Measurements from ENCODE around the gene TTBK2. TPM values are rescaled to one million over a fixed set of nuclear protein-coding genes. Genes with fewer than 3 reads are reported as not detected.

TTBK2 gene
- polyA plus RNA-seq, 1 experiment, result 3.3 TPM

- DNase-seq (ENCODE audit: low read depth), result no peak
Measured at GRCh38 chr15:42845581-42845980, 75.0 kb downstream of the TTBK2 start.

GRCh38 chr15:42843699-42844098 lies 76.9 kb downstream of the TTBK2 start:
- Histone ChIP-seq H3K4me3 (ENCODE audit: low read depth, low read length) (no peak overlapping the region), H3K27me3 (ENCODE audit: control insufficient read depth, insufficient read depth, low read length) (no peaks in the 10 kb centered on the region), H3K36me3 (ENCODE audit: control insufficient read depth, insufficient read depth, low read length) (no peaks in the 10 kb centered on the region)
- no peak for DNase-seq (ENCODE audit: low read depth)
- ChIA-PET CTCF (no interaction called here), POLR2A (no interaction called here)
- no peak for TF ChIP-seq CTCF (IDR thresholded peaks at IDR 0.05; ENCODE audit: insufficient read depth, low read depth, low read length)

More at GRCh38 chr15:42845581-42845980, 75.0 kb downstream of the TTBK2 start:
- TF ChIP-seq CTCF (IDR thresholded peaks at IDR 0.05; ENCODE audit: insufficient read depth, low read depth, low read length), result no peak
- ChIA-PET CTCF (no interaction called here), POLR2A (no interaction called here)
- Histone ChIP-seq H3K36me3 (ENCODE audit: control insufficient read depth, insufficient read depth, low read length) (no peaks in the 10 kb centered on the region), H3K27me3 (ENCODE audit: control insufficient read depth, insufficient read depth, low read length) (no peaks in the 10 kb centered on the region), H3K4me3 (ENCODE audit: low read depth, low read length) (no peak overlapping the region)

- ChIA-PET POLR2A (no interaction called here), CTCF (interaction anchor here (0.8 kb wide), 1 partner anchor 17 kb away, joined by 3 read pairs; no protein-coding TSS in a partner anchor)
- H3K4me3 ChIP-seq (ENCODE audit: low read depth, low read length), result no peak overlapping the region
- TF ChIP-seq CTCF (IDR thresholded peaks at IDR 0.05; ENCODE audit: insufficient read depth, low read depth, low read length), result no peak
- no peaks in the 10 kb centered on the region for H3K27me3 ChIP-seq (ENCODE audit: control insufficient read depth, insufficient read depth, low read length)
- H3K36me3 ChIP-seq (ENCODE audit: control insufficient read depth, insufficient read depth, low read length), result no peaks in the 10 kb centered on the region
- no peak for DNase-seq (ENCODE audit: low read depth)
Measured at GRCh38 chr15:42836251-42836650, 84.3 kb downstream of the TTBK2 start.

- no peaks in the 10 kb centered on the region for H3K36me3 ChIP-seq (ENCODE audit: control insufficient read depth, insufficient read depth, low read length)
- CTCF ChIA-PET, result no interaction called here
- H3K4me3 ChIP-seq (ENCODE audit: low read depth, low read length), result no peak overlapping the region
- H3K27me3 ChIP-seq (ENCODE audit: control insufficient read depth, insufficient read depth, low read length), result no peaks in the 10 kb centered on the region
- DNase-seq (ENCODE audit: low read depth), result peak; percentile 33
- POLR2A ChIA-PET, result interaction anchor here (0.6 kb wide), 1 partner anchor 15 kb away, joined by 4 read pairs; no protein-coding TSS in a partner anchor
- no peak for TF ChIP-seq CTCF (IDR thresholded peaks at IDR 0.05; ENCODE audit: insufficient read depth, low read depth, low read length)
Measured at GRCh38 chr15:42832576-42832975, 88.0 kb downstream of the TTBK2 start.

- ChIA-PET POLR2A (no interaction called here), CTCF (interaction anchor here (0.6 kb wide), 1 partner anchor 83 kb away, joined by 3 read pairs; no protein-coding TSS in a partner anchor)
- no peak for DNase-seq (ENCODE audit: low read depth)
- Histone ChIP-seq H3K36me3 (ENCODE audit: control insufficient read depth, insufficient read depth, low read length) (no peaks in the 10 kb centered on the region), H3K27me3 (ENCODE audit: control insufficient read depth, insufficient read depth, low read length) (no peaks in the 10 kb centered on the region), H3K4me3 (ENCODE audit: low read depth, low read length) (no peak overlapping the region)
- no peak for TF ChIP-seq CTCF (IDR thresholded peaks at IDR 0.05; ENCODE audit: insufficient read depth, low read depth, low read length)
Measured at GRCh38 chr15:42826251-42826890, 94.2 kb downstream of the TTBK2 start.
